PC-3 (cell line): ENCODE results near the gene KRTAP10-10.
"Not testable (repeated sequence)": the region's sequence is repeated elsewhere in the genome, so short reads cannot be mapped to it uniquely, and the experiment has no call there.

ENCODE experiments used
- EZH2 ChIP-seq: fragments of 300-600 bp; sonication (generic); IDR thresholded peaks from one replicate; pipeline ENCODE4 v1.6.1; 2017; ENCODE audit warnings: antibody characterized with exemption, mild to moderate bottlenecking, low read length; ENCODE audit not compliant: unreplicated experiment
- EZH2phosphoT487 ChIP-seq: fragments of 300-600 bp; sonication (generic); IDR thresholded peaks from 2 replicates; pipeline ENCODE4 v1.6.1; 2018; ENCODE audit warnings: mild to moderate bottlenecking, antibody characterized with exemption, low read length, borderline replicate concordance
- TF ChIP-seq, protein P1 (sequence below): fragments of 300-600 bp; sonication (generic); conservative IDR thresholded peaks from 2 replicates; pipeline ENCODE4 v1.5.1; 2017; ENCODE audit warnings: antibody characterized with exemption, low read depth, mild to moderate bottlenecking, low read length

DNA sequence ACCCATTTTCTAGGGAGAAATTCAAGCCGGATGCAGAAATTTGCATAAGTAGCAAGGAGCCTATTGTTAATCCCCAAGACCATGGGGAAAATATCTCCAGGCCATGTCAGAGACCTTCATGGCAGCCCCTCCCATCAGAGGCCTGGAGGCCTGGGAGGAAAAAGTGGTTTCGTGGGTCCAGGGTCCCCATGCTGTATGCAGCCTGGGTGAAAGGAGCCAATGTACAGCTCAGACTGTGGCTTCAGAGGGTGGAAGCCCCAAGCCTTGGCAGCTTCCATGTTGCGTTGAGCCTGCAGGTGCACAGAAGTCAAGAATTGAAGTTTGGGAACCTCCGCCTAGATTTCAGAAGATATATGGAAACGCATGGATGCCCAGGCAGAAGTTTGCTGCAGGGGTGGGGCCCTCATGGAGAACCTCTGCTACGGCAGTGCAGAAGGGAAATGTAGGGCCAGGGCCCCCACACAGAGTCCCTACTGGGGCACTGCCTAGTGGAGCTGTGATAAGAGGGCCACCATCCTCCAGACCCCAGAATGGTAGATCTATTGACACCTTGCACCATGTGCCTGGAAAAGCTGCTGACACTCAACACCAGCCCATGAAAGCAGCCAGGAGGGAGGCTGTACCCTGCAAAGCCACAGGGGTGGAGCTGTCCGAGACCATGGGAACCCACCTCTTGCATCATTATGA lies 26.9 kb upstream of the KRTAP10-10 start:
- TF ChIP-seq, protein P1, sequence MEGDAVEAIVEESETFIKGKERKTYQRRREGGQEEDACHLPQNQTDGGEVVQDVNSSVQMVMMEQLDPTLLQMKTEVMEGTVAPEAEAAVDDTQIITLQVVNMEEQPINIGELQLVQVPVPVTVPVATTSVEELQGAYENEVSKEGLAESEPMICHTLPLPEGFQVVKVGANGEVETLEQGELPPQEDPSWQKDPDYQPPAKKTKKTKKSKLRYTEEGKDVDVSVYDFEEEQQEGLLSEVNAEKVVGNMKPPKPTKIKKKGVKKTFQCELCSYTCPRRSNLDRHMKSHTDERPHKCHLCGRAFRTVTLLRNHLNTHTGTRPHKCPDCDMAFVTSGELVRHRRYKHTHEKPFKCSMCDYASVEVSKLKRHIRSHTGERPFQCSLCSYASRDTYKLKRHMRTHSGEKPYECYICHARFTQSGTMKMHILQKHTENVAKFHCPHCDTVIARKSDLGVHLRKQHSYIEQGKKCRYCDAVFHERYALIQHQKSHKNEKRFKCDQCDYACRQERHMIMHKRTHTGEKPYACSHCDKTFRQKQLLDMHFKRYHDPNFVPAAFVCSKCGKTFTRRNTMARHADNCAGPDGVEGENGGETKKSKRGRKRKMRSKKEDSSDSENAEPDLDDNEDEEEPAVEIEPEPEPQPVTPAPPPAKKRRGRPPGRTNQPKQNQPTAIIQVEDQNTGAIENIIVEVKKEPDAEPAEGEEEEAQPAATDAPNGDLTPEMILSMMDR = not testable (repeated sequence)
- TF ChIP-seq EZH2, EZH2phosphoT487: not testable (repeated sequence)
